Esophagus mucosa (tissue), 1 donor: ENCODE results near the gene EFNA2. TPM values are rescaled to one million over a fixed set of nuclear protein-coding genes. Genes with fewer than 3 reads are reported as not detected.

Experiments used
- ATAC-seq: fragments of 200-7000 bp; cut with Tn5 transposase; one replicate; pipeline ENCODE4 v1.9.1; 2020
- total RNA-seq: library from RNA; stranded (reverse); gene quantifications from one replicate; pipeline ENCODE4 v1.2.4, GENCODE V29; 2023
- donor health status: DM: yes; HTN: yes; CAD: no.

The EFNA2 gene
- total RNA-seq, 1 donor from 2014 or later, result 0.40 TPM

DNA sequence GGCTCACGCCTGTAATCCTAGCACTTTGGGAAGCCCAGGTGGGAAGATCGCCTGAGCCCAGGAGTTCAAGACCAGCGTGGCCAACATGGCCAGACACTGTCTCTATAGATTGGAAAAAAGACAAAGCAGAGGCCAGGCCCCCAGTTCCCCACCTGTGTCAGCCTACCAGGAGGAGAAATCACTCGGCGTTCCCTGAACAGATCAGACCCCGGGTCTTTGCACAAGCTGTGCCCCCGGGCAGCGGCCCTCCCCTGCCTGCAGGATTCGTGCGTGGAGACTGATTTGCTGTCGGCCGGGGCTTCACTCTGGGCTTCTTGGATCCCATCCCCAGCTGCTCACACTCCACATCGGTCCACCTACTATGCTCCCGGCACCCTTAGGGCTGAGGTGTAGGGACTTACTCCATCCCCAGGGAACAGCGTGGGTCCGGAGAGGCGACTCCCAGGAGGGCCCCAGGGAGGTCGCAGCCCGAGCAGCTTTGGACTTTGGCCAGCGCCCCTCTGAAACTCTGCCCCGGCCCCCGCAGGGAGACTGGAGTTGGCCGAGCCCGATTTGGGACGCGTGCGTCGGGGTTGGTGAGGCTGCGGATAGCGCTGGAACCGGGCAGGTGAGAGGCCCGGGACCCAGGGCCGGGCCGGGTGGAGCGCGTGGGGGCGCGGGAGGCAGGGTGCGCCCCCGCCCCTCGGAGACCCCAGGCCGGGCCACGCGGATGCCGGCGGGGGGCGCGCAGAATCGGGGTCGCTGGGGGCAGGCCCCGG lies 515 bp upstream of the EFNA2 start:
- ATAC-seq, result no peak

- no peak for ATAC-seq
Measured at GRCh38 chr19:1286487-1287353, 1.0 kb downstream of the EFNA2 start.

DNA sequence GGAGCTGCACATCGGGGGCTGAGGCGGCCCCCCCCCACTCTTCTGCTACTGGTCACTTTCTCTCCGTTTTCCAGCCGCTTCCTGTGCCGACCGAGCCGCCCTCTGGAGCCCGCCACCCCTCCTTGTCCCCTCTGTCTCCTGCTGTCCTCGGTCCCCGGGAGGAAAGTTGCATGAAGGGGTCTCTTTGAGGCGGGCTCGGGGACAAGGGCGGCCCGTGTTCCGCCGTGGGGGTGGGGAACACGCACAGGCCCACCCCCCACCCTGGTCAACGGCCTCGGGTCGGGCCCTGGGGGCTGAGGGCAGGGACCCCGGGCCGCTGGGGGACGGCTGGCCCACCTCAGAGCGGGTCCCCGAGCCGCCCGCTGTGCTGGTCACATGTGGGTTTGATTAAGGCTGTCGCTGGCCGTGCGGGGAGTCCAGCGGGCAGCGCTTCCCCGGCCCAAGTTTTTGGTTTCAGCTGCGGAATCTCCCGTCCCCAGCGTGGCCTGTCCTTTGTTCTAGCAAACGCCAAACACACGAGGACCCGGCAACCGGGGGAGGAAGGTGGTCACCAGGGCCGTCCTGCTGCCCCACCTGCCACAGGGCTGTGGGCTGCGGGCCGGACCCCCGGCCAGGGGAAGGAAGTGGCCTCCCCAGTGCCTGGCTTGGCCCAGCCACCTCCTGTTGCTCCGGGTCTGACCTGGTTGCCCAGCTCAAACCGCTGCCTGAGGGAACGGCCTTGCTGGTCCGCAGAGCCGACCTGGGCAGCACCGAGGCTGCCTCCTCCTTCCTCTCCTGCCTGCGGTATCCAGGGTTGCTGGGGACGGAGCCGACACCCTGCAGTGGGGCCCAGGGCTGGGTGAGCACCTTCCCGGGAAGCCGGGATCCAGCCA lies 1.9 kb downstream of the EFNA2 start:
- ATAC-seq, result no peak

- no peak for ATAC-seq
Measured at GRCh38 chr19:1288226-1288612, 2.5 kb downstream of the EFNA2 start.

DNA sequence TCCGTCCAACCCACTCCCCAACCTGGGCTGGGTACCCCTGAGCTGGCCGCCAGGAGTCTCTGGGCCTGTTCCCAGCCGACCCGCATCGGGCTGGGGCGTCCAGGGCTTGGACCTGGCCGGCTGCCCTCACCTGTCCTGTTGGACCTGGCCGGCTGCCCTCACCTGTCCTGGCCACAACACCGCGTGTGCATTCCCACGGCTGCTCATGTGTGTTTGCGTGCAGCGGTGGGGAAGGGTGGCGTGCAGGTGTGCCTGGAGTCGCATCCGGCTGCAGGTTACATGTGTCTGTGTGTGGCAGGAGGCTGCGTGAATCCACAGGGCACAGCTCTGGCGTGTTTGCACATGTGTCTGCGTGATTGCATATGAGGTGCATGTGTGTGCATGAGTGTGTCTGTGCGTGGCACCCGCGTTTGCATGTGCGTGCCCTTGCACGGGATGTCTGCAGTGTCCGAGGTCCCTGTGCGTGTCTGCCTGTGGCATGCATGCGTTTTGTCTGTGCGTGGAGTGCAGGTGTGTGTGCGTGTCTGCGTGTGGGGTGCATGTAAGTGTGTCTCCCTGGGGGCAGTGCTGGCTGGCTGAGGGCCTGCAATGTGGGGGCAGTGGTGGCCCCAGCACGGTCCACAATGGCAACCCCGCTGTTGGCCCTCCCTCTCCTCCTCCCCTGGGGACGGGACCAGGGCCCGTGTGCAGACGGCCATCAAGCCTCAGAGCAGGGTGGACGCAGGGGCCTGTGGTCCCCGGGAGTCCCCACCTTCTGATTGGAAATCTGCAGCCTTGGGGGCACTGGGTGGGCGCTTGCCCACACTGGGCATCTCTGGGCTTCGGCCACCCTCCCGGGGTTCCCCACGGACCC lies 3.4 kb downstream of the EFNA2 start:
- ATAC-seq, result no peak

DNA sequence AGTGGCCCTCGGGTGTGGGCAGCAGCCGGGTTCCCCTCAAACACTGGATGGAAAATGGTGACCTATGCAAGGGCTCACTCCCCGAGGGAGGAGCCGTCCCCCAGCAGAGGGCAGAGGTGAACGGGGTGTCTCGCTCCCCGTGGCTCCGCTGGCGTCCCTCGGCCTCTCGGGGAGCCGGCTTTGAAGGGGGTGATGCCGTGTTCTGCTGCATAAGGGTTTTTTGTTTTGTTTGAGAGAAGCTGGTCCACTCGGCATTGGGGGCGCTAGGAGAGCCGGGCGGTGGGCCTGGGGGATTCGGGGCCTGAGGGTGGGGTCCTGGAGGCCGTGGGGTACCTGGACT lies 4.0 kb downstream of the EFNA2 start:
- ATAC-seq, result no peak

DNA sequence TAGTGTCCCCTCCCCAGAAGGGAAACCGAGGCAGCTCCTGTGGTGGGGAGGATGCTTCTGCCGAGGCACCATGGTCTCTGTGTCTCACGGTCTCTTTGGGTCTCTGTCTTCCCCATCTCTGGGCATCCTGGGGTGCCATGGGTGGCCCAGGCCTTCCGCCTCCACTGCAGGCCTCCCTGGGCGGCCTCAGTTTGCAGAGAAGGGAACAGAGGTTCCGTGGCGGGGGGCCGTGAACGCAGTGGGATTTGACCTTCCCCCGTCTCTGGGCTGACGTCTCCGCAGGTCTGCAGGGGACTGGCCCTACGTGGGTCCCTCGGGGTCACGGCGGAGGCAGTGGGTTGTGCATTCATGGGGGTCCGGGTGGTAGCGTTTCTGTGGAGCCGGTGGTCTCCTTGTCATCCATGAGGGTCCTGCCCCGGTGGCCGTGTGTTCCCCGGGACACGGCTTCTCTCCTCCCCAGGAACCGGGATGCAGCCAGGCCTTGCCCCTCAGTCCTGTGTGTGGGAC lies 4.6 kb downstream of the EFNA2 start:
- ATAC-seq, result no peak

- ATAC-seq, result no peak
Measured at GRCh38 chr19:1290703-1291651, 5.3 kb downstream of the EFNA2 start.

- no peak for ATAC-seq
Measured at GRCh38 chr19:1291761-1292418, 6.2 kb downstream of the EFNA2 start.

DNA sequence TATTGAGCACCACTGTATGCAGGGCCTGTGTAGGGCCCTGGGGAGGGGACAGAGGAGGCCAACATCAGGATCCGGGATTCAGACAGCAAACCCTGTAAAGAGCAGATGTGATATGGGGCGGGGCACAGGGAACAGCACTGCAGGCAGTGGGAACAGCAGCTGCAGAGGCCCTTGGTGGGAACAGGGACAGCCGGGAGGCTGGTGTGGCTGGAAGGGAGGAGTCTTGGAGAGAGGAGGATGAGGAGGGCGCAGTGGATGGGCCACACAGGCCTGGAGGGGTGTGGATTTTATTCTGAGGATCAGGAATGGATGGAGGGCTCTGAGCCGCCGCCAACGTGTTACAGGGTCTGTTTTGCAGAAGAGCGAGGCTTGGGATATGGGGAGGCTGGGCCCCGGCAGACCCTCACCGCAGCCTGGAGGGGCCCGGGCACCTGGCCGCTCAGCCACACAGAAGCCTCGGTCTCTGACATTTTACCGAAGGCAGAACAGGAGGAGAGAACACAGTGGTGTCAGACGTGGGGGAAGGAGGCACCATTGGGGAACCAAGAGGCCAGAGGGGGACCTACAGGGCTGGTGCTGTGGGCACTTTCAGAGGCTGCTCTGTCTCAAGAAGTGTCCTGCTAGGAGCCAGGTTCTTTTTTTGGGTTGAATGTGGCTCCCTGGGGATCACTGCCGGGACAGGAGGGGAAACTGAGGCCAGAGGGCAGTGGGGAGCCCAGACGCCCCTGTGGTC lies 6.9 kb downstream of the EFNA2 start:
- ATAC-seq, result no peak

DNA sequence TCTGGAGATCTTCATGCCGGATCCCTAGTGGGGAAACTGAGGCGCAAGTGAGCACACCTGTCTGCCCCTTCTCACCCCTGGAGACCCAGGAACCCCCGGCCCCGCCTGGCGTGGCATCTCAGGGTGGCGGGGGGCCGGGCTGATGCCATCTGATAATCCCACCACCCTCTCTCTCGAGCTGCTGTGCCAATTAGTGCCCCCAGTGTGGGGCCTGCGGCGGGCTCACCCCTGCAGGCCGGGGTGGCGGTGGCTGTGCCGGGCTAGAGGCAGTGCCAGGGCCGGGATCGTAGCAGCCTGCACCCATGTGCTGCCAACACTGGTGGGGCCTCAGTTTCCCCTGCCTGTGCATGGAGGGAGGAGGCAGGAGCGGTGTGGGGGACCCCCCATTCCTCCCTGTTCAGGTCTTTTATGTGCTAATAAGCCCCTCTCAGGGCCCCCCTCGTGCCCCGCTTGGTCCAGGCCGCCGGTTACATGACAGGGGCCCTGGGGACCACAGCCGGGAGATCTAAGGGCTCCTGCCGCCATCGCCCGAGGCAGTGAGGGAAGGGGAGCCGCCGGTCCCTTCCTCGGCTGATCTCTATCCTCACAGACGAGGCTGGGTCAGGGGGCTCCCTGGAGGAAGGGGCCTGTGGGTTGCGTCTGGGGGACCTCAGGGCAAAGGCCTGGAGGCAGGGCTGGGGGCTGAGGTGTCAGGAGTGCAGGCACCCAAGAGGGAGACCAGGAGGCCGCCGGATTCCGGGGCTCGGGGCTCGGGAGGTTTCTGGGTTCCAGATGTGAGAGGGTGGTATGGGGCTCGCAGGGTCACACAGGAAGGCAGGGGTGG lies 8.3 kb downstream of the EFNA2 start:
- no peak for ATAC-seq

DNA sequence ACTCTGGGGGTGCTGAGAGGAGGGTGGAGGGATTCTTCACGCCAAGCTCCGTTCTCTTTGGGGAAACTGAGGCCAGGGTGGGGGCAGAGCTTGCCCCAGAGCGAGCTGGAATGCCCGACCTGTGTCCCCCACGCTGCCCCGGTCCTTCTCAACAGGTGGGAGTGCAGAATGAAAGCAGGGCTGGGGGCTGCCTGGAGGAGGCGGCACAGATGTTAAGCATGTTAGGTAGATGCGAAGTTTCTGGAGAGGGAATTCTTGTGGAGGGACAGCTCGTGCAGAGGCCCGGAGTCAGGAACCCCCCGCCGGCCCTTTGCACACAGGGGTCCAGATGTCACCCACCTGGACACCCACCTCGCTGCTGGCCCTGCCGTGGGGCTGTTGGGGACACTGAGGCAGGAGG lies 9.0 kb downstream of the EFNA2 start:
- ATAC-seq, result no peak

GRCh38 chr19:1295169-1296012 lies 9.7 kb downstream of the EFNA2 start:
- ATAC-seq, result no peak

DNA sequence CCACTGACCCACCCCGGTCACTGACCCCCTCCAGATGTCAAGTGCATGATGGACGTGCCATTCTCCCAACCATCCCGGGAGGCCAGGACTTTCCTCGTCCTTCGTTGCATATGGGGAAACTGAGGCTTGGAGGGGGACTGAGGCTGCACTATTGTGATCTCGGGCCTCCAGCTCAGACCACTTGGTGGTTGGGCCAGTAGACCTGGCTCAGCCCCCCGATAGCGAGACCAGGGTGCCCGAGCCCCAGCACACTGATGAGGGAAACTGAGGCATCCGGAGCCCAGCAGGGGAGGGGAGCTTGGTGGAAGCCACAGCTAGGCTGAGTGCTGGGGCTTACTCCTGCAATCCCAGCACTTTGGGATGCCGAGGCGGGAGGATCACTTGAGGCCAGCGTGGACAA lies 10.4 kb downstream of the EFNA2 start:
- no peak for ATAC-seq

- no peak for ATAC-seq
Measured at GRCh38 chr19:1296575-1297271, 11.1 kb downstream of the EFNA2 start.

- ATAC-seq, result no peak
Measured at GRCh38 chr19:1298235-1298634, 12.6 kb downstream of the EFNA2 start.

DNA sequence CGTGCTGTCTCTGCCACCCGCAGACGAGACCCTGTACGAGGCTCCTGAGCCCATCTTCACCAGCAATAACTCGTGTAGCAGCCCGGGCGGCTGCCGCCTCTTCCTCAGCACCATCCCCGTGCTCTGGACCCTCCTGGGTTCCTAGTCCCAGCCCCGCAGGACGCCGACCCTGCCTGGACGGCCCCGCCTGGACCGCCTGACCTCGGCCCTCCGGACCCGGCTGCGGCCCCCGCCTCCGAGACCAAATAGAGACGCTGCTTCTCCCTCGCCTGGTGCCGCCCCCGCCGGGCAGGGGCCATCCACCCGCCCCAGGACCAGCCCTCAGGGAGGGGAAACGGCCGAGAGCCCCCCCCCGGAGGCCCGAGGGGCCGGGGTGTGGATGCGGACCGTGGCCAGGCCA lies 14.1 kb downstream of the EFNA2 start:
- no peak for ATAC-seq
